ENCODE measurements around the gene OR56A4.
"Not testable (repeated sequence)": the region's sequence is repeated elsewhere in the genome, so short reads cannot be mapped to it uniquely, and the experiment has no call there.

The OR56A4 gene

GRCh38 chr11:5960704-5961320 lies 45.9 kb downstream of the OR56A4 start:
- not testable (repeated sequence) for DNase-seq (ENCODE audit: low read depth in 2 of 2)

DNA sequence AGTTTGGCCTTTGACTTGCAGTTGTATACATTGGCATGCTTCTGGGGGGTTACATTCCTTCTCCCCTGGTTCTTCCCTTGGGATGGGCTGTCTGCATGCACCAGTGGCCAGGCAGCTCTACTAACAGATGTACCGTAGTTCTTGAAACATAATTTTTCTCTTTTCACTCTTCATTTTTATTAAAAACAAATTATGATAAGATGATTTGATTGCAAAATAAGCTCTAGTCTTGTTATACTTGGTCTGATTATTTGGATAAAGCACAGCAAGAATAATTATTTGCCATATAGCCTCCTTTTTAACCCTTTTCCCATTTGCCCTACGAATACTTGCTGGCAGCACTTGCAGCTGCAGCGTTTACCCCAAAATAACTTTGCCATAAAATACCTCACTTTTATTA lies 51.2 kb downstream of the OR56A4 start:
- no peak for DNase-seq (ENCODE audit: low read depth in 2 of 2)
